ENCODE measurements around the gene UBE2L5.

DNA sequence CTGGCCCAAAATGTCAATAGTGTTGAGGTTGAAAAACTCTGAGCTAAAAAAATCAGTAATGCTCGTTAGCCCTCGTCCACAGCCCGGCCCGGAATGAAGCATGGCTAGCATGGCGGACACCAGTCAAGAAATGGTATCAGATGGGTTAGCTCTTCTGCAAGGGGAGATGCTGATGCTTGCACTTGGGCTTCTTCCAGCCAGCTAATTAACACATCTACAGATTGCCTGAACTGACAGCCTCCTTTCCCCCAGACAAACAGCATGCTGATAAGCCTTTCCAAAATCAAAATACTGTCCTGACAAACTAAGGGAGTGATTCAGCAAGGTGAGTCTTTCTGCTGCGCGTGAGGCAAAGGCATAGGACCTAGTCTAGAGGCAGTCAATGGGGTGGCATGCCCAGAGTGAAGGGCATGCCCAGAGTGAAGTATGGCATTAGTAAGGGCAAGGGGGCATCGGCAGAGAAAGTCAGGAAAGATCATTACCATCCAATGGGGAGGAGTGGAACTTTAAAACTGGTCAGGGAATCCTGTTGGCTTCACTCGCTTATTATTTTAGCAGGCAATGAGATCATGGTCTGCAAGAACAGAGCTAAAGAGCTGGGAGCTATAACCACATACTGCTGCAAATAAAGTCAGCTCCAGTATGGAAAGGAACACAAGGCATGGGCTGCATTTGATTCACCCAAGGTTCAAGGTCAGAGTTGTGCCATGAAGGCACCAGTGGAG lies 30.2 kb upstream of the UBE2L5 start:
- TF ChIP-seq CTCF (conservative IDR thresholded peaks at IDR 0.05; ENCODE audit: low read depth, low read length): no peak
- TF ChIP-seq EZH2 (IDR thresholded peaks at IDR 0.05; ENCODE audit: low read length, unreplicated experiment): no peak
- no peak for TF ChIP-seq EZH2phosphoT487 (IDR thresholded peaks at IDR 0.05; ENCODE audit: borderline replicate concordance, low read length)

Measured in PC-3 (cell line).